ENCODE measurements around the gene EFHC2.

Gene EFHC2

GRCh38 chrX:44155126-44155525 is 188.3 kb downstream of the EFHC2 start:
- TF ChIP-seq CTCF (IDR thresholded peaks at IDR 0.05; ENCODE audit: extremely low read depth, insufficient read depth, missing control alignments), result no peak
- in situ Hi-C loops (cut with MboI; ENCODE audit: low pct_unique_long_range_greater_than_20kb, low sequenced_read_pairs, unreplicated experiment), result no loop called here
- DNase-seq (ENCODE audit: low spot score), result no peak

GRCh38 chrX:44152852-44153251 is 190.6 kb downstream of the EFHC2 start:
- no peak for DNase-seq (ENCODE audit: low spot score)
- TF ChIP-seq CTCF (IDR thresholded peaks at IDR 0.05; ENCODE audit: extremely low read depth, insufficient read depth, missing control alignments), result no peak
- in situ Hi-C loops (cut with MboI; ENCODE audit: low pct_unique_long_range_greater_than_20kb, low sequenced_read_pairs, unreplicated experiment), result no loop called here

- DNase-seq (ENCODE audit: low spot score), result no peak
- TF ChIP-seq CTCF (IDR thresholded peaks at IDR 0.05; ENCODE audit: extremely low read depth, insufficient read depth, missing control alignments), result no peak
- in situ Hi-C loops (cut with MboI; ENCODE audit: low pct_unique_long_range_greater_than_20kb, low sequenced_read_pairs, unreplicated experiment), result no loop called here
These were observed 196.3 kb downstream of the EFHC2 start for GRCh38 chrX:44147130-44147529.

- in situ Hi-C loops (cut with MboI; ENCODE audit: low pct_unique_long_range_greater_than_20kb, low sequenced_read_pairs, unreplicated experiment), result no loop called here
- no peak for DNase-seq (ENCODE audit: low spot score)
- no peak for TF ChIP-seq CTCF (IDR thresholded peaks at IDR 0.05; ENCODE audit: extremely low read depth, insufficient read depth, missing control alignments)
These were observed 199.1 kb downstream of the EFHC2 start for GRCh38 chrX:44144177-44144945.

GRCh38 chrX:44143061-44143602 is 200.3 kb downstream of the EFHC2 start:
- no peak for TF ChIP-seq CTCF (IDR thresholded peaks at IDR 0.05; ENCODE audit: extremely low read depth, insufficient read depth, missing control alignments)
- in situ Hi-C loops (cut with MboI; ENCODE audit: low pct_unique_long_range_greater_than_20kb, low sequenced_read_pairs, unreplicated experiment), result no loop called here
- no peak for DNase-seq (ENCODE audit: low spot score)

GRCh38 chrX:44130189-44130588 is 213.3 kb downstream of the EFHC2 start:
- DNase-seq (ENCODE audit: low spot score), result no peak
- in situ Hi-C loops (cut with MboI; ENCODE audit: low pct_unique_long_range_greater_than_20kb, low sequenced_read_pairs, unreplicated experiment), result no loop called here
- TF ChIP-seq CTCF (IDR thresholded peaks at IDR 0.05; ENCODE audit: extremely low read depth, insufficient read depth, missing control alignments), result no peak
